ENCODE results near the gene WFIKKN1.
A peak's percentile ranks its signal among the peaks of the same experiment; 100 is the strongest.

The WFIKKN1 gene

DNA sequence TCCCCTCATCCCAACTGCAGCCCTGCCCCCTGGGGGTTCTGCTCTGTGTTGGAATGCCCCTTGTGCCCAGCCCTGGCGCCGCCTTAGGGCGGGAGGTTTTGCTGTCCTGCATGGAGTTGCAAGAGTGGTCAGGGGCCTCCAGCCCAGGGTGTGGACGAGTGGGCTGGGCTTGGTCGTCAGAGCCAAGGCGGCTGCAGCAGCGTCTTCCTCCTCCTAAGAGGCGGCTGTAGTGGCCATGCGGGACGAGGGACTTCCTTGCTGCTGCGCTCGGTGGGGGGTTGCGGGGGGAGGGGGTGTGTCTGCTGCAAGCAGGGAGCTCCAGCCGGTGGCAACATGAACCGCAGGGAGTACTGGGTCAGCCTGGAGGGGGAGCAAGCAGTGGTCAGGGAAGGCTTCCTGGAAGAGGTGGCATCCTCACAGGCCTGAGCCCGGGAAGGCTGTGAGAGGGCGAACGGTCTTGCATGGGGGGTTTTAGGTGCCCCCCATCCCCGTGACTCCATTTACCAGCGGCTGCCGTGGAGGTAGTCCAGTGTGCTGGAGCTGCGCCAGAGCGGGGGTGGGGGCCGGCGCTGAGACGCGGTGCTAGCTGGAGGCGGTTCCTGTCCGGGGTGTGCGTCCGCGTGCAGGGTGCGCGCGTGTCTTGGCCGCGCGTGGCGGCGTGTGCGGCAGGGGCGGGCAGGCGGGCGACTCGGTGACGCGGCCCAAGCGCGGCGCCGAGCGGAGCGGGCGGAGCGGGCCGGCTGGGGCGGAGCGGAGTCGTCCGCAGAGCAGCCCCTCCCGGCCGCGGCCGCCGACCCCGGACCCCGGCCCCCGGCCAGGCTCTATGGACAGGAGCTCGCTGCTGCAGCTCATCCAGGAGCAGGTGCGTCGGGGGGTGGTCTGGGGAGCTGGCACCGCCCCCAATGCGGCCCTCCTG is 44.4 kb downstream of the WFIKKN1 start, which contains the start of gene RHBDL1:
Gene RHBDL1, plus strand, starts transcription at position 704 of the 916 bp plus-strand sequence. Its CDS starts 120 bp downstream, at position 824.
- TF ChIP-seq, protein P1, sequence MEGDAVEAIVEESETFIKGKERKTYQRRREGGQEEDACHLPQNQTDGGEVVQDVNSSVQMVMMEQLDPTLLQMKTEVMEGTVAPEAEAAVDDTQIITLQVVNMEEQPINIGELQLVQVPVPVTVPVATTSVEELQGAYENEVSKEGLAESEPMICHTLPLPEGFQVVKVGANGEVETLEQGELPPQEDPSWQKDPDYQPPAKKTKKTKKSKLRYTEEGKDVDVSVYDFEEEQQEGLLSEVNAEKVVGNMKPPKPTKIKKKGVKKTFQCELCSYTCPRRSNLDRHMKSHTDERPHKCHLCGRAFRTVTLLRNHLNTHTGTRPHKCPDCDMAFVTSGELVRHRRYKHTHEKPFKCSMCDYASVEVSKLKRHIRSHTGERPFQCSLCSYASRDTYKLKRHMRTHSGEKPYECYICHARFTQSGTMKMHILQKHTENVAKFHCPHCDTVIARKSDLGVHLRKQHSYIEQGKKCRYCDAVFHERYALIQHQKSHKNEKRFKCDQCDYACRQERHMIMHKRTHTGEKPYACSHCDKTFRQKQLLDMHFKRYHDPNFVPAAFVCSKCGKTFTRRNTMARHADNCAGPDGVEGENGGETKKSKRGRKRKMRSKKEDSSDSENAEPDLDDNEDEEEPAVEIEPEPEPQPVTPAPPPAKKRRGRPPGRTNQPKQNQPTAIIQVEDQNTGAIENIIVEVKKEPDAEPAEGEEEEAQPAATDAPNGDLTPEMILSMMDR (IDR thresholded peaks at IDR 0.05; ENCODE audit: insufficient read depth, low read depth, low read length, missing control alignments), result no peak
- DNase-seq (ENCODE audit: low read depth), result peak; percentile 35
- H3K4me3 ChIP-seq (ENCODE audit: low read depth, low read length), result no peak within 1 kb of the TSS

DNA sequence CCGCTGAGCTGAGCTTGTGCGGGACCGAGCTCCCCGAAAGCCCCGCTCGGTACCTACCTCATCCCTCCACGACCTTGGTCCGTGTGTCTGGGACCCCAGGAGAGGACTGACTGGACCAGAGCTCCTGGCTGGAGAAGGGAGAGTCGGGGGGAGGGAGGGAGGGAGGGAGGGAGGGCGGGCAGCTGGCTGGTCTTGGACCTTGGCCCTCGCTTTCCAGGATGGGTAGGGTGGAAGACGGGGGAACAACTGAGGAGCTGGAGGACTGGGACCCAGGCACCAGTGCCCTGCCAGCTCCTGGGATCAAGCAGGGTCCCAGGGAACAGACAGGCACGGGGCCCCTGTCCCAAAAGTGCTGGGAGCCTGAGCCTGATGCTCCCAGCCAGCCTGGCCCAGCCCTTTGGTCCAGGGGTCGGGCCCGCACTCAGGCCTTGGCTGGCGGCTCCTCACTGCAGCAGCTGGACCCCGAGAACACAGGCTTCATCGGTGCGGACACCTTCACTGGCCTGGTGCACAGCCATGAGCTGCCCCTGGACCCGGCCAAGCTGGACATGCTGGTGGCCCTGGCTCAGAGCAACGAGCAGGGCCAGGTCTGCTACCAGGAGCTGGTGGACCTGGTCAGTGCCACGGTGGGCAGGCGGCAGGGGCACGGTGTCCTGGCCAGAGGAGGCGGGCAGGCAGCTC is 45.2 kb downstream of the WFIKKN1 start:
- DNase-seq (ENCODE audit: low read depth), result no peak
- H3K4me3 ChIP-seq (ENCODE audit: low read depth, low read length), result no peak overlapping the region
- TF ChIP-seq, protein P1 (IDR thresholded peaks at IDR 0.05; ENCODE audit: insufficient read depth, low read depth, low read length, missing control alignments), result no peak

- TF ChIP-seq, protein P1 (IDR thresholded peaks at IDR 0.05; ENCODE audit: insufficient read depth, low read depth, low read length, missing control alignments), result no peak
- no peak overlapping the region for H3K4me3 ChIP-seq (ENCODE audit: low read depth, low read length)
- DNase-seq (ENCODE audit: low read depth), result no peak
These were observed 45.7 kb downstream of the WFIKKN1 start for GRCh38 chr16:676565-676902.

DNA sequence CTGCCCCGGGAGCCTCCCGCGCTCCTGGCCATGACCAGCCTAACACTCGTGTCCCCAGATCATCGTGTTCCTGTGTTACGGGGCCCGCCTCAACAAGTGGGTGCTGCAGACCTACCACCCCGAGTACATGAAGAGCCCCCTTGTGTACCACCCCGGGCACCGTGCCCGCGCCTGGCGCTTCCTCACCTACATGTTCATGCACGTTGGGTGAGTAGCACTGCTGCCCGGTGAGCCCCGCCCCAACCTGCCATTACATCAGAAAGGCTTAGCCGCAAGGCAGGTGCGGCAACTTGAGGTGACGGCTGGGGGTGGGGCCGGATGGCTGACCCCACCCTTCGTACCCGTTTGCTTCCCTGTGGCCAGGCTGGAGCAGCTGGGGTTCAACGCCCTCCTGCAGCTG is 46.1 kb downstream of the WFIKKN1 start:
- TF ChIP-seq, protein P1 (IDR thresholded peaks at IDR 0.05; ENCODE audit: insufficient read depth, low read depth, low read length, missing control alignments), result no peak
- H3K4me3 ChIP-seq (ENCODE audit: low read depth, low read length), result no peak overlapping the region
- no peak for DNase-seq (ENCODE audit: low read depth)

DNA sequence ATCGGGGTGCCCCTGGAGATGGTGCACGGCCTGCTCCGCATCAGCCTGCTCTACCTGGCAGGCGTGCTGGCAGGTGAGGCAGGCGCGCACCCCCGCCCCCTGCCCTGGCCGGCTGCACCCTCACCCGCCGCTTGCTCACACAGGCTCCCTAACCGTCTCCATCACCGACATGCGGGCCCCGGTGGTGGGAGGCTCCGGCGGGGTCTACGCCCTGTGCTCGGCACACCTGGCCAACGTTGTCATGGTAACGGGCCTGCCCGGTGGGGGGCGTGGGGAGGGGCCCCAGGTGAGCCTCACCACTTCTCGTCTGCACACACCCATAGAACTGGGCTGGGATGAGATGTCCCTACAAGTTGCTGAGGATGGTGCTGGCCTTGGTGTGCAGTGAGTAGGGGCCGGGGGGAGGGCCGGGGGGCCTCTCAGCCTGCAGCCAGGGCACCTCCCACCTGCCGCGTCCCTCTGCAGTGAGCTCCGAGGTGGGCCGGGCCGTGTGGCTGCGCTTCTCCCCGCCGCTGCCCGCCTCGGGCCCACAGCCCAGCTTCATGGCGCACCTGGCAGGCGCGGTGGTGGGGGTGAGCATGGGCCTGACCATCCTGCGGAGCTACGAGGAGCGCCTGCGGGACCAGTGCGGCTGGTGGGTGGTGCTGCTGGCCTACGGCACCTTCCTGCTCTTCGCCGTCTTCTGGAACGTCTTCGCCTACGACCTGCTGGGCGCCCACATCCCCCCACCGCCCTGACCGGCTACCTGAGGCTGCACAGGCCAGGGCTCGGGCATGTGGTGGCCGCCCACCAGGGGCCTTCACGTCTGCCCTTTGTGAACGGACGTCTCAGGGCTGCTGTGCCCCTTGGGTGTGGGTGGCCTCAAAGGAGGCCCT is 46.8 kb downstream of the WFIKKN1 start:
- TF ChIP-seq, protein P1 (IDR thresholded peaks at IDR 0.05; ENCODE audit: insufficient read depth, low read depth, low read length, missing control alignments), result no peak
- H3K4me3 ChIP-seq (ENCODE audit: low read depth, low read length), result no peak overlapping the region
- no peak for DNase-seq (ENCODE audit: low read depth)

DNA sequence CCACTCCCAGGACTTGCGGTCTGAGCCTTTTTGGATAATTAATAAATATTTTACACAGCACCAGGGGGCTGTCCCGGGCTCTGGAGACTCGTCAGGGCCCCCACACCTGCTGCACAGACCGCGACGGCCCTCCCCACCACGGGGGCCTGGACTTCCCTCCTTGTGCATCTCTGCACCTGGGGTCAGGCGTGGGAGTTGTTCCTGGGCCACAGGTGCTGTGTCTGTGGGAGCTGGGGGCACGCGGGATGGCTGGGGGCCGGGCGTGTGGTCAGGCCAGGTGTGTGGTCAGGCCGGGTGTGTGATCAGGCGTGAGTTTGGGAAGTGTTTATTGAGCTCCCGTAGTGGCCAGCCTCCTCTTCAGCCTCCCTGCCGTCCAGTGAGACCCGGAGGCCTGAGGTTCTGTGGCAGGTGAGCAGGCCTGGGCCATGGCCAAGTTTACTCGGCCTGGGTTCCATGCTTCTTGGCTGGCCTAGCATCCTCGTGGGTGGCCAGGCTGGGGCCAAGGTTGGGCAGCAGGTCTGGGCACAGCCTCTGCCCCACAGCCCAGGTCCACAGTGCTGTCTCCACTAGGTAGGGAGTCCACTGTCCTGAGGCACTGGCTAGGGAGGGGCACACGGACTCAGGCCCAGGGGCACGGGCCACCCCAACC is 47.5 kb downstream of the WFIKKN1 start:
- H3K4me3 ChIP-seq (ENCODE audit: low read depth, low read length), result no peak overlapping the region
- DNase-seq (ENCODE audit: low read depth), result no peak
- TF ChIP-seq, protein P1 (IDR thresholded peaks at IDR 0.05; ENCODE audit: insufficient read depth, low read depth, low read length, missing control alignments), result no peak

Measured in GM12865 (cell line).